OCI-LY1 (cell line): ENCODE data around the gene SH3RF1.

Experiments used
- H2AFZ ChIP-seq: fragments of 200-600 bp; sonication (generic), shearing (Covaris generic); 2 replicates; pipeline ENCODE4 v1.6.0; 2014; ENCODE audit warnings: antibody characterized with exemption, mild to moderate bottlenecking, low read length
- H3F3A ChIP-seq: fragments of 200-600 bp; sonication (generic), shearing (Covaris generic); 2 replicates; pipeline ENCODE4 v1.6.0; 2014; ENCODE audit warnings: mild to moderate bottlenecking, antibody characterized with exemption, low read length, moderate library complexity; ENCODE audit not compliant: insufficient read depth
- H3K27ac ChIP-seq: fragments of 200-600 bp; sonication (generic); 2 replicates; pipeline ENCODE4 v1.5.1; 2014; ENCODE audit warnings: low read length, mixed run types, mild to moderate bottlenecking, low read depth; ENCODE audit not compliant: poor library complexity, severe bottlenecking
- H3K27me3 ChIP-seq: fragments of 200-600 bp; sonication (generic); 2 replicates; pipeline ENCODE4 v1.6.0; 2014; ENCODE audit warnings: antibody characterized with exemption, mild to moderate bottlenecking, low read length, moderate library complexity; ENCODE audit not compliant: insufficient read depth
- H3K36me3 ChIP-seq: fragments of 200-600 bp; sonication (generic); 2 replicates; pipeline ENCODE4 v1.6.1; 2014; ENCODE audit warnings: mild to moderate bottlenecking, antibody characterized with exemption, low read length, moderate library complexity, mixed read lengths; ENCODE audit not compliant: insufficient read depth
- H3K4me1 ChIP-seq: fragments of 200-600 bp; sonication (generic); 2 replicates; pipeline ENCODE4 v1.5.1; 2014; ENCODE audit warnings: mild to moderate bottlenecking, low read length, moderate library complexity; ENCODE audit not compliant: insufficient read depth, severe bottlenecking
- H3K4me2 ChIP-seq: fragments of 200-600 bp; sonication (generic), shearing (Covaris generic); 2 replicates; pipeline ENCODE4 v1.6.1; 2014; ENCODE audit warnings: low read length
- H3K4me3 ChIP-seq: fragments of 200-600 bp; sonication (generic); 2 replicates; pipeline ENCODE4 v1.5.1; 2014; ENCODE audit warnings: low read length, low read depth, mild to moderate bottlenecking, mixed read lengths; ENCODE audit not compliant: poor library complexity, severe bottlenecking
- H3K79me2 ChIP-seq: fragments of 200-600 bp; shearing (Covaris generic); 2 replicates; pipeline ENCODE4 v1.6.1; 2016; ENCODE audit warnings: mixed run types, low read length, mixed read lengths; ENCODE audit not compliant: insufficient read depth
- H3K9ac ChIP-seq: fragments of 200-600 bp; sonication (generic), shearing (Covaris generic); 2 replicates; pipeline ENCODE4 v1.6.1; 2014; ENCODE audit warnings: mild to moderate bottlenecking, low read length, mixed read lengths
- H3K9me2 ChIP-seq: fragments of 200-600 bp; sonication (generic), shearing (Covaris generic); 2 replicates; pipeline ENCODE4 v1.6.1; 2014; ENCODE audit warnings: low read depth, mild to moderate bottlenecking, low read length, mixed read lengths
- H3K9me3 ChIP-seq: fragments of 200-600 bp; shearing (Covaris generic); 2 replicates; pipeline ENCODE4 v1.6.1; 2014; ENCODE audit warnings: low read length, mixed read lengths
- H4K20me1 ChIP-seq: fragments of 200-600 bp; sonication (generic), shearing (Covaris generic); 2 replicates; pipeline ENCODE4 v1.6.0; 2016; ENCODE audit warnings: mild to moderate bottlenecking, low read length; ENCODE audit not compliant: insufficient read depth
- EZH2 ChIP-seq: fragments of 200-600 bp; sonication (generic), shearing (Covaris generic); IDR thresholded peaks from 2 replicates; pipeline ENCODE4 v1.8.0; 2017; ENCODE audit warnings: borderline replicate concordance, mixed run types, mild to moderate bottlenecking, antibody characterized with exemption, low read length, moderate library complexity, mixed read lengths
- TF ChIP-seq, protein P1 (sequence below): fragments of 200-600 bp; sonication (generic), shearing (Covaris generic); IDR thresholded peaks from 2 replicates; pipeline ENCODE4 v1.5.1; 2017; ENCODE audit warnings: mild to moderate bottlenecking, antibody characterized with exemption, low read length, moderate library complexity, mixed read lengths

The SH3RF1 gene

DNA sequence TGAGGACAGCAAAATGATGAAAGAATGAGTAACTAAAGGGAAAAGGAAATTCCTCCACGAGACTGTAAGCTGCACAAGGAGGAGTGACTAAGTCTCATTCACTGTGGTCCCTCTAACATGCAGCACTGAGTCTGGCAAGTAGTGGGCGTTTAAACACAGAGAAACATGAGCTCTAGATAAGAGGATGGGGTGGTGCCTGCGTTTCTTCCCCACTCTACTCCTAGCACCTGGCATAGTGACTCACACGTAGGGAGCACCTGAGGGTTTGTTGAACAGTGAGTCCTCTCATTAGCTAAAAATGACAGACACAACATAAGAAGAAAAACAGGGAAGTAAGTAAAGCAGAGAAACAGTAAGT lies 154.9 kb downstream of the SH3RF1 start:
- TF ChIP-seq, protein P1, sequence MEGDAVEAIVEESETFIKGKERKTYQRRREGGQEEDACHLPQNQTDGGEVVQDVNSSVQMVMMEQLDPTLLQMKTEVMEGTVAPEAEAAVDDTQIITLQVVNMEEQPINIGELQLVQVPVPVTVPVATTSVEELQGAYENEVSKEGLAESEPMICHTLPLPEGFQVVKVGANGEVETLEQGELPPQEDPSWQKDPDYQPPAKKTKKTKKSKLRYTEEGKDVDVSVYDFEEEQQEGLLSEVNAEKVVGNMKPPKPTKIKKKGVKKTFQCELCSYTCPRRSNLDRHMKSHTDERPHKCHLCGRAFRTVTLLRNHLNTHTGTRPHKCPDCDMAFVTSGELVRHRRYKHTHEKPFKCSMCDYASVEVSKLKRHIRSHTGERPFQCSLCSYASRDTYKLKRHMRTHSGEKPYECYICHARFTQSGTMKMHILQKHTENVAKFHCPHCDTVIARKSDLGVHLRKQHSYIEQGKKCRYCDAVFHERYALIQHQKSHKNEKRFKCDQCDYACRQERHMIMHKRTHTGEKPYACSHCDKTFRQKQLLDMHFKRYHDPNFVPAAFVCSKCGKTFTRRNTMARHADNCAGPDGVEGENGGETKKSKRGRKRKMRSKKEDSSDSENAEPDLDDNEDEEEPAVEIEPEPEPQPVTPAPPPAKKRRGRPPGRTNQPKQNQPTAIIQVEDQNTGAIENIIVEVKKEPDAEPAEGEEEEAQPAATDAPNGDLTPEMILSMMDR = no peak
- TF ChIP-seq EZH2 = no peak
- Histone ChIP-seq H2AFZ (no peak overlapping the region), H3K4me3 (no peak overlapping the region), H3K9ac (no peak overlapping the region), H3K4me2 (no peak overlapping the region), H3K9me2 (no peaks in the 10 kb centered on the region), H3K27ac (no peak overlapping the region), H4K20me1 (no peaks in the 10 kb centered on the region), H3K79me2 (no peaks in the 10 kb centered on the region), H3K27me3 (no peaks in the 10 kb centered on the region), H3K4me1 (no peaks in the 10 kb centered on the region), H3K36me3 (no peaks in the 10 kb centered on the region), H3K9me3 (no peaks in the 10 kb centered on the region), H3F3A (no peaks in the 10 kb centered on the region)

GRCh38 chr4:169115144-169115896 lies 155.4 kb downstream of the SH3RF1 start:
- Histone ChIP-seq H3K9ac (no peak overlapping the region), H3K9me2 (no peaks in the 10 kb centered on the region), H3K79me2 (no peaks in the 10 kb centered on the region), H3K27me3 (no peaks in the 10 kb centered on the region), H3F3A (no peaks in the 10 kb centered on the region), H3K9me3 (no peaks in the 10 kb centered on the region), H3K4me2 (no peak overlapping the region), H3K36me3 (no peaks in the 10 kb centered on the region), H4K20me1 (no peaks in the 10 kb centered on the region), H2AFZ (no peak overlapping the region), H3K4me1 (no peaks in the 10 kb centered on the region), H3K27ac (no peak overlapping the region), H3K4me3 (no peak overlapping the region)
- TF ChIP-seq, protein P1 = no peak
- no peak for TF ChIP-seq EZH2

- no peaks in the 10 kb centered on the region for H3K27me3 ChIP-seq
- H4K20me1 ChIP-seq = no peaks in the 10 kb centered on the region
- no peak overlapping the region for H2AFZ ChIP-seq
- no peaks in the 10 kb centered on the region for H3K9me3 ChIP-seq
- TF ChIP-seq, protein P1 = no peak
- TF ChIP-seq EZH2 = no peak
- no peaks in the 10 kb centered on the region for H3K79me2 ChIP-seq
- no peaks in the 10 kb centered on the region for H3K9me2 ChIP-seq
- H3K27ac ChIP-seq = no peak overlapping the region
- no peak overlapping the region for H3K4me3 ChIP-seq
- H3F3A ChIP-seq = no peaks in the 10 kb centered on the region
- no peak overlapping the region for H3K9ac ChIP-seq
- no peaks in the 10 kb centered on the region for H3K36me3 ChIP-seq
- no peak overlapping the region for H3K4me2 ChIP-seq
- no peaks in the 10 kb centered on the region for H3K4me1 ChIP-seq
Measured at GRCh38 chr4:169114341-169114974, 156.3 kb downstream of the SH3RF1 start.
